H1 (cell line): ENCODE data around the gene HSFX2. TPM values are rescaled to one million over a fixed set of nuclear protein-coding genes. Genes with fewer than 3 reads are reported as not detected.
"Not testable (repeated sequence)": the region's sequence is repeated elsewhere in the genome, so short reads cannot be mapped to it uniquely, and the experiment has no call there.

ENCODE experiments used
- CTCF ChIA-PET: fragments of 300-600 bp; sonication (Branson Sonifier 250); formaldehyde crosslinking; loops from one replicate; lab custom pipeline; 2021; ENCODE audit not compliant: partially characterized antibody; lab: Charles Lee
- POLR2A ChIA-PET: fragments of 300-600 bp; sonication (Branson Sonifier 250); formaldehyde crosslinking; loops from one replicate; lab custom pipeline; 2021; ENCODE audit warnings: inconsistent platforms; ENCODE audit not compliant: partially characterized antibody; lab: Charles Lee
- DNase-seq, 2 experiments: peaks; one replicate each; pipeline versions ENCODE4 v3.0.0 to v3.0.0-alpha.2; 2010 to 2022; ENCODE audit warnings: low spot score in 2 of 2, low read depth in 1 of 2, mixed read lengths in 1 of 2
- FAIRE-seq: peaks from 2 replicates; lab custom pipeline; 2011; peaks lifted over from hg19 to GRCh38; lab: Jason Lieb, UNC
- H2AFZ ChIP-seq: 2 replicates; pipeline ENCODE4 v1.8.1; 2012; ENCODE audit warnings: low read length, inconsistent platforms
- H2AK5ac ChIP-seq: 2 replicates; pipeline ENCODE4 v1.6.1; 2013; ENCODE audit warnings: low read depth, low read length
- H2BK120ac ChIP-seq: replicated peaks from 2 replicates; pipeline ENCODE3; 2013; ENCODE audit warnings: low read depth, low read length, inconsistent platforms
- H2BK12ac ChIP-seq: 2 replicates; pipeline ENCODE4 v1.6.1; 2013; ENCODE audit warnings: low read depth, low read length
- H2BK15ac ChIP-seq: 2 replicates; pipeline ENCODE4 v1.6.1; 2013; ENCODE audit warnings: low read length
- H2BK20ac ChIP-seq: 2 replicates; pipeline ENCODE4 v1.6.1; 2013; ENCODE audit warnings: low read length
- H2BK5ac ChIP-seq: 2 replicates; pipeline ENCODE4 v1.6.1; 2013; ENCODE audit warnings: low read depth, low read length
- H3K14ac ChIP-seq: 2 replicates; pipeline ENCODE4 v1.6.1; 2013; ENCODE audit warnings: inconsistent platforms; ENCODE audit not compliant: insufficient read length
- H3K18ac ChIP-seq: 2 replicates; pipeline ENCODE4 v1.6.1; 2013; ENCODE audit warnings: low read length; ENCODE audit errors: extremely low read depth
- H3K23ac ChIP-seq: 2 replicates; pipeline ENCODE4 v1.6.1; 2013; ENCODE audit warnings: inconsistent platforms; ENCODE audit not compliant: insufficient read length
- H3K23me2 ChIP-seq: 2 replicates; pipeline ENCODE4 v1.6.1; 2013; ENCODE audit warnings: low read depth, low read length
- H3K27ac ChIP-seq: 2 replicates; pipeline ENCODE4 v1.6.1; 2011; ENCODE audit warnings: low read depth, low read length, inconsistent platforms
- H3K27me3 ChIP-seq, 4 experiments: replicated peaks in 1 of 4; 1 replicate in 1 of 4; 2 replicates in 3 of 4; pipeline versions ENCODE4 v1.6.1 to v1.8.1; 2011 to 2013; ENCODE audit warnings: low read length in 3 of 4, mild to moderate bottlenecking in 3 of 4, inconsistent platforms in 2 of 4, mixed read lengths in 2 of 4, moderate library complexity in 1 of 4; ENCODE audit not compliant: control insufficient read depth in 3 of 4, insufficient read depth in 3 of 4; ENCODE audit errors: extremely low read depth in 1 of 4
- H3K36me3 ChIP-seq, 4 experiments: 2 replicates each; pipeline versions ENCODE4 v1.6.1 to v1.8.1; 2011 to 2013; ENCODE audit warnings: mild to moderate bottlenecking in 4 of 4, low read length in 3 of 4, moderate library complexity in 2 of 4, control low read depth in 1 of 4, inconsistent platforms in 1 of 4; ENCODE audit not compliant: insufficient read depth in 4 of 4, control insufficient read depth in 2 of 4
- H3K4ac ChIP-seq: replicated peaks from 2 replicates; pipeline ENCODE3; 2013; ENCODE audit warnings: low read length, low read depth, mixed read lengths, inconsistent platforms; ENCODE audit not compliant: insufficient read length
- H3K4me1 ChIP-seq, 4 experiments: replicated peaks in 1 of 4; 1 replicate in 1 of 4; 2 replicates in 3 of 4; pipeline versions ENCODE4 v1.6.1 to v1.8.1; 2011 to 2013; ENCODE audit warnings: low read length in 3 of 4, inconsistent platforms in 2 of 4, mixed read lengths in 1 of 4; ENCODE audit not compliant: insufficient read depth in 4 of 4, control insufficient read depth in 3 of 4
- H3K4me2 ChIP-seq, 2 experiments: 2 replicates each; pipeline versions ENCODE4 v1.6.1 to v1.8.1; 2011 to 2013; ENCODE audit warnings: low read depth in 2 of 2, low read length in 2 of 2, control low read depth in 1 of 2, inconsistent platforms in 1 of 2, mild to moderate bottlenecking in 1 of 2; ENCODE audit not compliant: insufficient read depth in 1 of 2
- H3K4me3 ChIP-seq, 4 experiments: fragments of 200-600, 300-600 bp in 1 of 4; sonication (generic), shearing (Covaris generic), sonication (Bioruptor Twin) in 1 of 4; 2 replicates each; pipeline versions ENCODE4 v1.5.1 to v1.8.1; 2011 to 2016; ENCODE audit warnings: low read length in 4 of 4, low read depth in 3 of 4, control low read depth in 2 of 4, inconsistent platforms in 2 of 4, mild to moderate bottlenecking in 2 of 4, mixed read lengths in 1 of 4, moderate library complexity in 1 of 4; ENCODE audit not compliant: insufficient read depth in 2 of 4; ENCODE audit errors: extremely low read depth in 1 of 4
- H3K56ac ChIP-seq: replicated peaks from 2 replicates; pipeline ENCODE3; 2013; ENCODE audit warnings: low read depth, mild to moderate bottlenecking, mixed read lengths, low read length, inconsistent platforms; ENCODE audit not compliant: insufficient read length
- H3K79me1 ChIP-seq: 2 replicates; pipeline ENCODE4 v1.6.1; 2013; ENCODE audit warnings: low read depth, low read length, control low read depth
- H3K79me2 ChIP-seq, 2 experiments: 2 replicates each; pipeline versions ENCODE4 v1.6.1 to v1.8.1; 2012 to 2013; ENCODE audit warnings: low read length in 2 of 2, mild to moderate bottlenecking in 2 of 2, inconsistent platforms in 1 of 2; ENCODE audit not compliant: insufficient read depth in 2 of 2, control insufficient read depth in 1 of 2
- H3K9ac ChIP-seq, 4 experiments: replicated peaks in 1 of 4; 1 replicate in 1 of 4; 2 replicates in 3 of 4; pipeline versions ENCODE4 v1.6.1 to v1.8.1; 2011 to 2013; ENCODE audit warnings: low read depth in 3 of 4, low read length in 3 of 4, control low read depth in 2 of 4, mild to moderate bottlenecking in 2 of 4, moderate library complexity in 2 of 4, inconsistent platforms in 1 of 4; ENCODE audit errors: extremely low read depth in 1 of 4
- H3K9me3 ChIP-seq, 2 experiments: 2 replicates each; pipeline versions ENCODE4 v1.6.1 to v1.8.1; 2012 to 2013; ENCODE audit warnings: mild to moderate bottlenecking in 2 of 2, moderate library complexity in 2 of 2, control low read depth in 1 of 2, inconsistent platforms in 1 of 2, low read depth in 1 of 2, low read length in 1 of 2, mixed read lengths in 1 of 2; ENCODE audit not compliant: insufficient read depth in 2 of 2
- H4K20me1 ChIP-seq, 2 experiments: replicated peaks in 1 of 2; 2 replicates each; pipeline versions ENCODE3 to v1.8.1; 2011 to 2013; ENCODE audit warnings: inconsistent platforms in 2 of 2, low read length in 2 of 2, mild to moderate bottlenecking in 1 of 2; ENCODE audit not compliant: insufficient read depth in 2 of 2, control insufficient read depth in 1 of 2
- H4K5ac ChIP-seq: 2 replicates; pipeline ENCODE4 v1.6.1; 2013; ENCODE audit warnings: low read length, low read depth, mixed read lengths, inconsistent platforms; ENCODE audit not compliant: insufficient read length
- H4K8ac ChIP-seq: 2 replicates; pipeline ENCODE4 v1.8.0; 2013; ENCODE audit warnings: mild to moderate bottlenecking, moderate library complexity, low read length, inconsistent platforms; ENCODE audit not compliant: insufficient read depth; ENCODE audit errors: extremely low read depth
- H4K91ac ChIP-seq: replicated peaks from 2 replicates; pipeline ENCODE3; 2013; ENCODE audit warnings: low read length, mixed read lengths, inconsistent platforms; ENCODE audit not compliant: insufficient read length
- WGBS, 2 experiments: shearing (Covaris generic) in 1 of 2; methylation state at CpG; one replicate each; pipeline versions ENCODE4 v1.1.6 to v1.1.7; 2013 to 2015; ENCODE audit warnings: low lambda C conversion rate in 2 of 2, mixed read lengths in 2 of 2, inconsistent platforms in 1 of 2, low coverage in 1 of 2, missing lambda C conversion rate in 1 of 2; ENCODE audit not compliant: insufficient replicate concordance in 2 of 2, insufficient coverage in 1 of 2, insufficient read length in 1 of 2; ENCODE audit errors: extremely low coverage in 1 of 2, missing lambda C conversion rate in 1 of 2; 5-methylcytosine and 5-hydroxymethylcytosine counted together
- polyA plus RNA-seq, 7 experiments: library from polyadenylated mRNA; depleted of rRNA in 3 of 7; stranded (reverse) in 5 of 7; unstranded in 2 of 7; fragments of >200 nt in 5 of 7; fragments of 200-250 nt in 2 of 7; gene quantifications; 1 replicate in 5 of 7; 2 replicates in 1 of 7; 4 replicates in 1 of 7; pipeline versions ENCODE4 v1.2.1 to v1.2.3, GENCODE V29; 2011 to 2013; ENCODE audit warnings: missing spikeins in 2 of 7, mixed read lengths in 2 of 7
- total RNA-seq: library from RNA; stranded (reverse); fragmentation: NEBNext Ultra II Directional; extraction: Animal tissue kit (Norgen Biotek cat#: 25700); gene quantifications from 2 replicates; pipeline ENCODE4 v1.2.1, GENCODE V29; 2021

Gene HSFX2
- total and polyA plus RNA-seq, 2 of the 8 experiments (the other 6 are each of a cell fraction or from before 2014, with no cell fraction given), result 0.17 TPM; not detected in 1

- no CpG with 5 or more reads among the region's 12 CpGs for WGBS, 2 experiments
- H3K4me2 ChIP-seq, H3K36me3 ChIP-seq, DNase-seq, H3K4me1 ChIP-seq, H4K20me1 ChIP-seq, H3K4ac ChIP-seq, CTCF ChIA-PET, H2BK120ac ChIP-seq, H4K8ac ChIP-seq, H3K4me3 ChIP-seq, H2BK12ac ChIP-seq, H3K79me2 ChIP-seq, H2BK5ac ChIP-seq, H2BK20ac ChIP-seq, H3K14ac ChIP-seq, H2BK15ac ChIP-seq, H3K18ac ChIP-seq, POLR2A ChIA-PET, H3K9ac ChIP-seq, H3K27me3 ChIP-seq, H3K27ac ChIP-seq, H3K56ac ChIP-seq, H3K9me3 ChIP-seq, H3K23ac ChIP-seq, FAIRE-seq, H2AK5ac ChIP-seq, H2AFZ ChIP-seq, H4K91ac ChIP-seq, H4K5ac ChIP-seq, H3K23me2 ChIP-seq, H3K79me1 ChIP-seq: not testable (repeated sequence)
These were observed 7.8 kb downstream of the HSFX2 start, which contains the start of gene MAGEA9B for GRCh38 chrX:149587359-149587758. TSS of gene MAGEA9B (minus strand) at chrX:149587459. CDS start at chrX:149583179, 4,280 bp downstream.

- H3K36me3 ChIP-seq, H3K27me3 ChIP-seq, H2BK20ac ChIP-seq, H4K8ac ChIP-seq, CTCF ChIA-PET, H3K79me1 ChIP-seq, H4K20me1 ChIP-seq, H2AK5ac ChIP-seq, DNase-seq, H3K4me1 ChIP-seq, H2BK5ac ChIP-seq, H2BK15ac ChIP-seq, H3K4me2 ChIP-seq, H3K79me2 ChIP-seq, H4K91ac ChIP-seq, H2AFZ ChIP-seq, H3K23me2 ChIP-seq, H2BK12ac ChIP-seq, H3K18ac ChIP-seq, H3K23ac ChIP-seq, FAIRE-seq, H3K4ac ChIP-seq, POLR2A ChIA-PET, H3K27ac ChIP-seq, H2BK120ac ChIP-seq, H3K4me3 ChIP-seq, H4K5ac ChIP-seq, H3K14ac ChIP-seq, H3K9me3 ChIP-seq, H3K56ac ChIP-seq, H3K9ac ChIP-seq: not testable (repeated sequence)
- WGBS, 2 experiments, result 100% methylated on average over 1 of the region's 17 CpGs; no CpG with 5 or more reads in 1 of the 2 experiments
These were observed 9.5 kb downstream of the HSFX2 start for GRCh38 chrX:149585631-149586030.
